T-helper 1 cell treated with Interleukin-12 subunit alpha and Interleukin-12 subunit beta and Interleukin-4 antibody, amounts not matched to agents 30 ng/mL and 1 ng/mL, for 36 hours (primary cell): ENCODE results near the gene WNT8B. TPM values are rescaled to one million over a fixed set of nuclear protein-coding genes. Genes with fewer than 3 reads are reported as not detected.

Source experiments
- intact Hi-C: fragments of 100-400 bp; cut with micrococcal nuclease; formaldehyde crosslinking; loops from one replicate; pipeline ENCODE4 v1.15.1; 2024
- total RNA-seq: library from RNA; stranded (reverse); gene quantifications from 2 replicates; pipeline ENCODE4 v1.2.3, GENCODE V29; 2022

WNT8B gene
- total RNA-seq, 1 donor from 2014 or later = not detected

GRCh38 chr10:100482834-100483185 is 20.0 kb downstream of the WNT8B start:
- intact Hi-C loops = loop anchor here (1.0 kb wide), 4 partner anchors 25 to 145 kb away; no protein-coding TSS in a partner anchor

- intact Hi-C loops = no loop called here
Observed at GRCh38 chr10:100483876-100484666, 21.3 kb downstream of the WNT8B start.

DNA sequence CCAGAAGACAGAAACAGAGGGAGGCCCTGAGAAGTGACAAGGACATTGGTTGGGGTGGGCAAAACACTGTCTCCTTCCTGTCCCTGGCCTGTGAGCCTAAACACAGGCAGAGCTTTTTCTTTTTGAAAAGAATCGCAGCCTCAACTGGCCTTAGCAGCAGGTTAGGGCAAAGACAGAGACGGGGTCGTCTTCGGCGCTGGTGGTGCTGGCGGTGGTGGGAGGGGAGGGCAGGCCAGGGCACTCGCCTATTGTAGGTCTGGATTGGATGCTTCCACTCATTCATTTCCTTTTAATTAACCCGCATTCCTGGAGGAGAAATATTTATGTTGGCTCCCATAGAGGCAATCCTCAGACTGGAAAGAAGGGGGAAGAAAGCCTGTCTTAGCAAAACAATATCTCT is 22.6 kb downstream of the WNT8B start:
- intact Hi-C loops = no loop called here

DNA sequence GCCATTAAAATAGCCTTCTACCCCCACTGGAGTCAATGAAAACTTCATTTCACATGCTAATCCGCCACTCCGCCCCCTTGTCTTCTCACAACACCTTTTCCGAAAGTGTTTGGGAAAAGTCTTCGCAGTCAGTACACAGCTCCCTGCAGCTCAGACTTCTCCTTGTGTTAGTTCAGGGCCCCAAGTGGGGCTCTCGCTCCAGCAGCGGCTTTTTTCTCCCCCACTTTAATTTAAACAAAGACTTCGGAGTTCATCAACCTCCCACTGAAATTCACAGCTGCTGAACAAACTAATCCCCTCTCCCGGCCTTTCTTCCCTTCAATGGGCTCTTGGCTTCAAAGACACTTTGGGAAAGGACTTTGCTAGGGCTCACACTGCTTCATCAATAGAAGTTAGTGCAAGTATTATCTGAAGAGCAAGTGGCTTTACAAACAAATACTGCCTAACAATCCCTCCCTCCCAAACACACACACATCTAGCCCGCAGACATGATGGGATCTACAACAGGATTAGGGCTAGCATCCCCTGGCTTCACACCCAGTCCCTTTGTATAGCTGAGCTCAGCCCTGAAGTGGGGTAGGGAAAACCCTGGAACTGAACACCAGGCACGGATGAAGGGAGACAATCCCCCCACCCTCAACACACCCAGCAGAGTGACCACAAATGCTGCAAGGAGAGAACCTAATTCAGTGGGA is 23.1 kb downstream of the WNT8B start:
- intact Hi-C loops = no loop called here

DNA sequence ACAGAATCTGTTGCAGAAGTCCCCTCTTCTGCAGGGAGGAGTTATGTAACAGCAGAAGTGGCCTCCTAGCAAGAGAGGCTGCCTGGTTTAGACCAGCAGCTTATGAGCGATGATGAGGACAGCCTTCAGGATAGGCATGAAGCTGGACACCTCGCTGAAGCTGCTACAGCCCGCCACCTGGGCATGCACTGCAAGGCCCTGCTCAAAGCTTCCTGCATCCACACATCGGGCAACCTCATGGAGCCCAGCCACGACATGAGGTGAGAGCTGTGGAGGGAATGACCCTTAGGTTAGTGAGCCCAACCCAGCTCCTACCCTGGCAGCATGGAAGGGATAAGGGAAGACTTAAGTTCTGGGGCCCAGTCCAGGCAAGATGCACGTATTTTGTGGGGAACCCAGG is 24.7 kb downstream of the WNT8B start:
- intact Hi-C loops = no loop called here

- intact Hi-C loops = no loop called here
Observed at GRCh38 chr10:100489396-100489795, 26.6 kb downstream of the WNT8B start.

DNA sequence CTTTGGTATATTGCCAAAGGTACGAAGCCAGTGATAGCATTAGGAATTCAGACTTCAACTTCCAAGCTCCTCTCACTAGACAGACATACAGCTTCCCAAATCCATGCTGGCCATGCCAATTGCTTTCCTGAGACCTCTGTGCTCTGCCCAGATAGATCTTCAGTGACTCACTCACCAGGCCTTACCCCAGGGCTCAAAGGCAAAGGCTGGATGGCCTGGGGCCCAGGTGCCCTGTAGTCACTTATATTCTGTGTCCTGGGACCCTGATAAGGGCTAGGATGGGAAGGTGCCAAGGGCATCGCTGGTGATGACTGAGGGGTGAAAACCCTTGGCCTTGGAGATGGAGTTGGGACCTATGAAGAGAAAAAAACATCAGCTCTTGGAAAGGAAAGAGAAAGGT is 27.7 kb downstream of the WNT8B start:
- intact Hi-C loops = no loop called here

GRCh38 chr10:100496567-100496966 is 33.8 kb downstream of the WNT8B start:
- intact Hi-C loops = no loop called here

- intact Hi-C loops = no loop called here
Observed at GRCh38 chr10:100498059-100498458, 35.2 kb downstream of the WNT8B start.

DNA sequence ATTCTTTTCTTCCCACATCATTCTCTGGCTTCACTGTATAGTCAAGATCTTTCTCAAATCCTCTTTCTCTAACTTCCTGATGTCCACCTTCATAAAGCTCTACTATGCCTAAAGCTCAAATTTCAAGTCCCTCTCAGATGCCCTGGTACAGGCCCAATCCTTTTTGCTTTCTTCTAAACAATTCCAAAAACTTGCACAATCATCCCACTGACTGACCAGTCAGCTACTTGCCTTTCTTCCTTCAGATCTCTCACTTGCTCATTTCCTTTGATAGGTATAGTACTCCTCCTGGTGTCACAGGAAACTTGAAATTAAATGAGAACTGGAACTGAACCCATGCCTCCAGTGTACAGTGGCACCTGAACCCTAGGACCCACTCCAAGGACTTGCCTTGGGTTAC is 38.6 kb downstream of the WNT8B start:
- intact Hi-C loops = no loop called here

GRCh38 chr10:100502926-100503494 is 40.2 kb downstream of the WNT8B start:
- intact Hi-C loops = no loop called here

DNA sequence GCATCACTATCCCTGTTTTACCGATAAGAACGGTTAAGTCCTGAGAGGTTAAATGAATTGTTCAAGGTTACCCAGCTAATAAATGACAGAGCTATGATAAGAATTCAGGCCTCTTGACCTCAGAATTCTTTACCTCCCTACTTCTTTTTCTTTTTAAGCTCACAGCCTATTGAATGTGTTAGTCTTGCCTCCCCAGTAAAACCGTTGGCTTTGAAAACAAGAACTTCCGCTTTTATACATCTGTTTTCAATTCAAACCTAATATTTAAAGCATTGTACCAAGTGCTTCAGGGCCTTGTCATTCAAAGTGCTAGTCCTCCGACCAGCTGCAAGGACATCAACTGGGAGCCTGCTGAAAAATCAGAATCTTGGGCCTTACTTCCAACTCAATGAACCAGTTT is 41.3 kb downstream of the WNT8B start:
- intact Hi-C loops = no loop called here

GRCh38 chr10:100505164-100505563 is 42.4 kb downstream of the WNT8B start:
- intact Hi-C loops = loop anchor here (5.0 kb wide), 2 partner anchors 318 to 658 kb away; partner anchors contain the start of gene ERLIN1

DNA sequence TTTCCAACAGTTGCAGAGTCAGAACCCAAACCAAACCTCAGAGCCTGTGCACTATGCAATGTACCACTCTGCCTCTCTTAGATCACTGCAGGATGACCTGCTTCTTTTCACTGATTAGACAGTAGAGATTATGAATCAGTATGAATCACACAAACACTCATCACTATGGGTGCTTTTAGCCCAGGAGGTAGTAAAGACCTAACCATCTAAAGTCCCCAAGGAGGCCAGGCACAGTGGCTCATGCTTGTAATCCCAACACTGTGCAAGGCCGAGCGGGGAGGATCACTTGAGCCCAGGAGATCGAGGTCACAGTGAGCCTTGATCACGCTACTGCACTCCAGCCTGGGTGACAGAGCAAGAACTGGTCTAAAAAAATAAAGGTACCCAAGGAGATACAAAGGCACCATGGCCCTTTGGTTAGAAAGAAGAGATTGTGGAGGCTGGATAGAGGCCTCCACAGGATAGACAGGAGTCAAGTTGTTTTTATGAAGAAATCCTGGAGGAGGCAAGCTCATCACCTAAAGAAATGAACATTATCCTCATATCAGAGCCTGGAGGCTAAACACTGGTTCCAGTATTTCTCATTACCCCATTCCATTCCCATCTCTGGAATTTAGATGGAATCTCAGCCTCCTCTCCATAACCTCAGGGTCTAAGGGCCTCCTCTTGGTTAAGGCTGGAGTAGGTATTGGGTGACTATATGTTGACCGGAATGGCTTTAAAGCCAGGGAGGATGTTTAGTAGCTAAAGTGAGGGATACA is 44.0 kb downstream of the WNT8B start:
- intact Hi-C loops = loop anchor here (5.0 kb wide), 2 partner anchors 319 to 659 kb away; partner anchors contain the start of gene ERLIN1

DNA sequence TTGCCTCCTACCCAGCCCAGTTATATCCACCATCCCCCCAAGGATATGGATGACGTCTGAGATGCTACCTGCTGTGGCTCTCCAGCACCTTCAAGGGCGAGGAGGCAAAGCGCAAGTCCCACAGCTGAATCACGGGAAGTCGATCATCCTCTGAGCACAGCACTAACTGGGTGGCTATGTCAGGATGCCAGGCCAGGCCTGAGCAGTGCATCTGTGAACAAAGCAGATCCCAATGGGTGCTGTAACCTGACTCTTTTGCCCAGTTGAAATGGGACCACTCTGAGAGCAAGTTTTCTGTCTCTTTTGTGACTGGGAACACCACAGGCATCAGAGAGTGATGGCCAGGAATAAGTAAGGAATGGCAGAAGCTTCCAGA is 44.5 kb downstream of the WNT8B start:
- intact Hi-C loops = loop anchor here (5.0 kb wide), 2 partner anchors 320 to 660 kb away; partner anchors contain the start of gene ERLIN1

- intact Hi-C loops = loop anchor here (1.0 to 5.0 kb wide), 11 partner anchors 9 to 661 kb away; partner anchors contain the start of genes BLOC1S2 and ERLIN1
Observed at GRCh38 chr10:100508266-100508665, 45.5 kb downstream of the WNT8B start.

- intact Hi-C loops = loop anchor here (1.0 to 5.0 kb wide), 11 partner anchors 9 to 661 kb away; partner anchors contain the start of genes BLOC1S2 and ERLIN1
Observed at GRCh38 chr10:100508691-100509150, 45.9 kb downstream of the WNT8B start.

DNA sequence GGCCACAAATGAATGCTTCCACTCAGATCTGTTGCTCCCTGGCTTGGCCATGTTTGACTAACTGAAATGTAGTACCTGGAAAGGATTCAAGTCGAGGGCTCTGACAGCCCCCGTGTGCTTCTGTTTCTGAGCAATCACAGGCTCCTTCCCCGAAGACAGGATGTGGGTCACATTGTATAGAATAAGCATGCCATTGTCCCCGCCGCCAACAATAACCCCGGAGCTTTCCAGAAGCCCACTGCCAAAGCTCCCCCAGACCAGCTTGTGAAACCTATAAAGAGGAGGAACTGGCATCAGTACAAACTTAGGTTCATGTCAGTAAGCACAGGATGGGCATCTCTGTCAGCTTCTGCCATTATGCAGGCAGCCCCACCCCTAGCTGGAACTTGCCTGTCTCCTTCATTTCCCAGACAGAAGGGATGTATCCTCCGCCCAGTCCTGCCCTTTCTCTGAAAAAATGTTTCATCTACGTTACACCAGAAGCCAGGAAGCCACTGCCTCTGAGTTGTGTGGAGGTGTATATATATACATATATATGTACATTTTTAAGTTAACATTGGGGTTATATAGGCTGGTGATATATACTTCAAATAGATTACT is 46.5 kb downstream of the WNT8B start:
- intact Hi-C loops = loop anchor here (2.0 to 5.0 kb wide), 4 partner anchors 53 to 662 kb away; partner anchors contain the start of gene ERLIN1

GRCh38 chr10:100510533-100511308 is 47.9 kb downstream of the WNT8B start:
- intact Hi-C loops = loop anchor here (1.0 kb wide), 4 partner anchors 18 to 163 kb away; partner anchors contain the start of genes HIF1AN and SCD

GRCh38 chr10:100515612-100516011 is 52.8 kb downstream of the WNT8B start:
- intact Hi-C loops = no loop called here
